22Rv1 (cell line): ENCODE measurements around the gene FER.

Experiments used
- CTCF ChIP-seq: fragments of 450-650 bp; IDR thresholded peaks from 2 replicates; pipeline ENCODE4 v1.5.1; 2017; ENCODE audit warnings: mild to moderate bottlenecking
- ZFX ChIP-seq: fragments of 450-650 bp; IDR thresholded peaks from 2 replicates; pipeline ENCODE4 v1.6.1; 2017; ENCODE audit warnings: antibody characterized with exemption, borderline replicate concordance

- no peak for TF ChIP-seq CTCF
- TF ChIP-seq ZFX: no peak
Measured at GRCh38 chr5:108830705-108831276, 83.1 kb downstream of the FER start.
